Measurements from ENCODE around the gene APC2.

DNA sequence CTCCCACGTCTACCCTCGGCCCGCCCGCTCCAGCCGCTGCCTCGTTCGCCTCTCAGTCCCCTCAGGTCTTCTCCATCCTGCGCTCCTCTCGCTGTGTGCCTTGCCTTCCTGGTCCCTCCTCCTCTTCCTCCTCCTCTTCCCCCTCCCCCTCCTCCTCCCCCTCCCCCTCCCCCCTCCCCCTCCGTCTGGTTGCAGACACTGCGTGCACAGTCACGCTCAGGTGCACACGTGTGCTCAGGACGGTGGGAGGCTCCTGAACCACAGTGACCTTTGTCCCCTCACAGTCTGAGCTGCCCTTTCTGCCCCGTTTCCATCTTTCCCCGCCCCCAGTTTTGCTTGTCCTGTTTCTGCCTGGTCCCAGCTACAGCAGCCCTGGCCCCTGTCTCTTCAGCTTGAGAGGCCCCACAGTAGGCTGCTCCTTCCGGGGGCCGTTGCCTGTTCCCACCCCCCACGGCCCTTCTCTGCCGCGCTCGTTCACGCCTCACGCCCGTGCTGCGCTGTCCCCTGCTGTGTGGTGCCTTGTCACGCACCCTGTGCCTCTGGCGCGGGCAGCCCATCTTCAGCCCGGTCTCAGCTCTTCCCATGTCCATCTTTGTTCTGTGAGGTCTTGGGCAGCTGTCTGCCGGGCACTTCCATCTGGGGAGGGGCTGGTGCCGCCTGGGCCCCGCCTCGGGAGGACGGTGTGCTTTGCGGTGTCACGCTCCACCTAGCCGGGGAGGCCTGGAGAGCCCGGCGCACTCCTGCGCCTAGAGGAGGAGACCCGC lies 25.5 kb upstream of the APC2 start:
- TF ChIP-seq POLR2A (IDR thresholded peaks at IDR 0.05; ENCODE audit: low read length) (no peak), GATA1 (IDR thresholded peaks at IDR 0.05; ENCODE audit: low read depth, low read length) (no peak)
